ENCODE measurements around the gene DCHS1. TPM values are rescaled to one million over a fixed set of nuclear protein-coding genes. Genes with fewer than 3 reads are reported as not detected.

The DCHS1 gene
- total and polyA plus RNA-seq, 2 experiments from 2014 or later, result 8.0 to 15.2 TPM

DNA sequence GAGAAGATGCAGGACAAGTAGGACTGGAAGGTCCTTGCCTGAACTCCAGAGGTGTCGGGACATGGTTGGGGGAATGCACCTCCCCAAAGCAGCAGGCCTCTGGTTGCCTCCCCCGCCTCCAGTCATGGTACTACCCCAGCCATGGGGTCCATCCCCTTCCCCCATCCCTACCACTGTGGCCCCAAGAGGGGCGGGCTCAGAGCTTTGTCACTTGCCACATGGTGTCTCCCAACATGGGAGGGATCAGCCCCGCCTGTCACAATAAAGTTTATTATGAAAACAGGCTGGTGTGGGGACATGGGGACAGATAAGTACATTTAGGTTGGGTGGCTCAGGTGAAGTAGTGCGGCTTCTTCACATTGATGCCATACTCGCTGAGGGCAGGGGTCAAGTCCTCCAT, 45.0 kb downstream of the DCHS1 start:
- no peaks in the 10 kb centered on the region for H3K27me3 ChIP-seq
- no peak overlapping the region for H2AFZ ChIP-seq
- H3K79me2 ChIP-seq, result peaks cover 47% of the 10 kb centered on the region
- H3K4me2 ChIP-seq, result peak overlapping the region; percentile 93
- DNase-seq (ENCODE audit: low spot score), result no peak
- no peaks in the 10 kb centered on the region for H4K20me1 ChIP-seq (ENCODE audit: insufficient read depth, poor library complexity, severe bottlenecking)
- no peaks in the 10 kb centered on the region for H3K36me3 ChIP-seq (replicated peaks; ENCODE audit: insufficient read depth, low read depth)
- H3K27ac ChIP-seq, result peak overlapping the region; percentile 92
- WGBS (ENCODE audit: low lambda C conversion rate, missing lambda C conversion rate), result 97% methylated on average over 4 of the region's 6 CpGs
- TF ChIP-seq EZH2 (IDR thresholded peaks at IDR 0.05; ENCODE audit: borderline replicate concordance) (no peak), EZH2phosphoT487 (IDR thresholded peaks at IDR 0.05; ENCODE audit: low read depth, severe bottlenecking, unreplicated experiment) (no peak)
- TF ChIP-seq, protein P1, sequence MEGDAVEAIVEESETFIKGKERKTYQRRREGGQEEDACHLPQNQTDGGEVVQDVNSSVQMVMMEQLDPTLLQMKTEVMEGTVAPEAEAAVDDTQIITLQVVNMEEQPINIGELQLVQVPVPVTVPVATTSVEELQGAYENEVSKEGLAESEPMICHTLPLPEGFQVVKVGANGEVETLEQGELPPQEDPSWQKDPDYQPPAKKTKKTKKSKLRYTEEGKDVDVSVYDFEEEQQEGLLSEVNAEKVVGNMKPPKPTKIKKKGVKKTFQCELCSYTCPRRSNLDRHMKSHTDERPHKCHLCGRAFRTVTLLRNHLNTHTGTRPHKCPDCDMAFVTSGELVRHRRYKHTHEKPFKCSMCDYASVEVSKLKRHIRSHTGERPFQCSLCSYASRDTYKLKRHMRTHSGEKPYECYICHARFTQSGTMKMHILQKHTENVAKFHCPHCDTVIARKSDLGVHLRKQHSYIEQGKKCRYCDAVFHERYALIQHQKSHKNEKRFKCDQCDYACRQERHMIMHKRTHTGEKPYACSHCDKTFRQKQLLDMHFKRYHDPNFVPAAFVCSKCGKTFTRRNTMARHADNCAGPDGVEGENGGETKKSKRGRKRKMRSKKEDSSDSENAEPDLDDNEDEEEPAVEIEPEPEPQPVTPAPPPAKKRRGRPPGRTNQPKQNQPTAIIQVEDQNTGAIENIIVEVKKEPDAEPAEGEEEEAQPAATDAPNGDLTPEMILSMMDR (IDR thresholded peaks at IDR 0.05; ENCODE audit: poor library complexity), result no peak
- no peak overlapping the region for H3K4me3 ChIP-seq
- no peaks in the 10 kb centered on the region for H3K9me2 ChIP-seq (replicated peaks; ENCODE audit: insufficient read depth)
- peaks cover 26% of the 10 kb centered on the region for H3K4me1 ChIP-seq (ENCODE audit: insufficient read depth)
- H3K9me3 ChIP-seq (ENCODE audit: low read depth), result no peaks in the 10 kb centered on the region

- Histone ChIP-seq H3K4me2 (no peak overlapping the region), H3K9me2 (replicated peaks; ENCODE audit: insufficient read depth) (no peaks in the 10 kb centered on the region), H3K36me3 (replicated peaks; ENCODE audit: insufficient read depth, low read depth) (no peaks in the 10 kb centered on the region), H3K27ac (no peak overlapping the region), H3K4me3 (no peak overlapping the region), H3K4me1 (ENCODE audit: insufficient read depth) (peaks cover 32% of the 10 kb centered on the region), H4K20me1 (ENCODE audit: insufficient read depth, poor library complexity, severe bottlenecking) (no peaks in the 10 kb centered on the region), H3K27me3 (no peaks in the 10 kb centered on the region), H3K9me3 (ENCODE audit: low read depth) (no peaks in the 10 kb centered on the region), H3K79me2 (peaks cover 57% of the 10 kb centered on the region), H2AFZ (no peak overlapping the region)
- no peak for DNase-seq (ENCODE audit: low spot score)
- WGBS (ENCODE audit: low lambda C conversion rate, missing lambda C conversion rate), result 97% methylated on average over 8 of the region's 8 CpGs
- no peak for TF ChIP-seq EZH2phosphoT487 (IDR thresholded peaks at IDR 0.05; ENCODE audit: low read depth, severe bottlenecking, unreplicated experiment)
- no peak for TF ChIP-seq EZH2 (IDR thresholded peaks at IDR 0.05; ENCODE audit: borderline replicate concordance)
- TF ChIP-seq, protein P1 (IDR thresholded peaks at IDR 0.05; ENCODE audit: poor library complexity), result no peak
These were observed 46.0 kb downstream of the DCHS1 start for GRCh38 chr11:6609502-6610015.

DNA sequence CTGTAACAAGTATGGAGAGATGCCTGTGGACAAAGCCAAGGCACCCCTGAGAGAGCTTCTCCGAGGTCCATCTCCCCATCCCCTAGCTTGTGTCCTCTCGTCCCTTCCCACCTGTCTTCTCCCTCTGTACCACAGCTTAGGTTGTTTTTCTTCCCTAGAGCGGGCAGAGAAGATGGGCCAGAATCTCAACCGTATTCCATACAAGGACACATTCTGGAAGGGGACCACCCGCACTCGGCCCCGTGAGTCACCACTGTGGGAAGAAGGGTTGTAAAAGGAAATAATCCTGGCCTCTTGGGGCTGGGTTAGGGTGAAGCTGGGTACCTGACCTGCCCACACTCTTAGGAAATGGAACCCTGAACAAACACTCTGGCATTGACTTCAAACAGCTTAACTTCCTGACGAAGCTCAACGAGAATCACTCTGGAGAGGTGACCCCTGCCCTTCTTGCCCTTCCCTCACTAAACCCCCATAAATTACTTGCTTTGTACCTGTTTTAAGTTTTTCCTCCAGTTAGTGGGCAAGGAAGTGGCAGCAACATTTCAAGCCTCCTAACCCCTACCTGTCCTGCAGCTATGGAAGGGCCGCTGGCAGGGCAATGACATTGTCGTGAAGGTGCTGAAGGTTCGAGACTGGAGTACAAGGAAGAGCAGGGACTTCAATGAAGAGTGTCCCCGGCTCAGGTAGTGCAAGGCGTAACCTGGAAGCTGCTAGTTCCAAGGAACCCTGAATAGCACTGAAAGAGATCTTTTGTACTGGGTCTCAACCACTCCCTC, 46.7 kb downstream of the DCHS1 start:
- TF ChIP-seq, protein P1 (IDR thresholded peaks at IDR 0.05; ENCODE audit: poor library complexity), result no peak
- TF ChIP-seq EZH2phosphoT487 (IDR thresholded peaks at IDR 0.05; ENCODE audit: low read depth, severe bottlenecking, unreplicated experiment) (no peak), EZH2 (IDR thresholded peaks at IDR 0.05; ENCODE audit: borderline replicate concordance) (no peak)
- no peaks in the 10 kb centered on the region for H3K36me3 ChIP-seq (replicated peaks; ENCODE audit: insufficient read depth, low read depth)
- no peaks in the 10 kb centered on the region for H3K9me3 ChIP-seq (ENCODE audit: low read depth)
- no peak overlapping the region for H3K4me3 ChIP-seq
- peaks cover 32% of the 10 kb centered on the region for H3K4me1 ChIP-seq (ENCODE audit: insufficient read depth)
- H3K27me3 ChIP-seq, result no peaks in the 10 kb centered on the region
- H2AFZ ChIP-seq, result no peak overlapping the region
- H3K27ac ChIP-seq, result no peak overlapping the region
- no peak for DNase-seq (ENCODE audit: low spot score)
- H3K9me2 ChIP-seq (replicated peaks; ENCODE audit: insufficient read depth), result no peaks in the 10 kb centered on the region
- H3K79me2 ChIP-seq, result peaks cover 59% of the 10 kb centered on the region
- WGBS (ENCODE audit: low lambda C conversion rate, missing lambda C conversion rate), result 93% methylated on average over 14 of the region's 14 CpGs
- H3K4me2 ChIP-seq, result no peak overlapping the region
- no peaks in the 10 kb centered on the region for H4K20me1 ChIP-seq (ENCODE audit: insufficient read depth, poor library complexity, severe bottlenecking)

Data from hepatocyte (in vitro differentiated cells).